PC-9 (cell line): ENCODE measurements around the gene PBX2. TPM values are rescaled to one million over a fixed set of nuclear protein-coding genes. Genes with fewer than 3 reads are reported as not detected.
"Not testable (repeated sequence)": the region's sequence is repeated elsewhere in the genome, so short reads cannot be mapped to it uniquely, and the experiment has no call there.

Experiments used
- BruUV-seq: library from RNA; stranded (reverse); fragments of 400-500 nt; replicated peaks from 2 replicates; lab custom pipeline; 2021; lab: Mats Ljungman, UMichigan
- CTCF ChIA-PET: fragments of 300-600 bp; sonication (Branson Sonifier 250); formaldehyde crosslinking; loops from one replicate; lab custom pipeline; 2022; ENCODE audit warnings: antibody characterized with exemption; lab: Charles Lee
- POLR2A ChIA-PET: fragments of 300-600 bp; sonication (Branson Sonifier 250); formaldehyde crosslinking; loops from one replicate; lab custom pipeline; 2022; ENCODE audit warnings: antibody characterized with exemption; ENCODE audit not compliant: unreplicated experiment; lab: Charles Lee
- DNase-seq, 2 experiments: peaks; one replicate each; pipeline versions ENCODE4 v3.0.0 to v3.0.0-alpha.2; 2015 to 2022; ENCODE audit warnings: mixed read lengths in 1 of 2
- H2AFZ ChIP-seq: fragments of 200-600 bp; sonication (generic); 2 replicates; pipeline ENCODE4 v1.8.1; 2017; ENCODE audit warnings: antibody characterized with exemption
- H3F3A ChIP-seq: fragments of 200-600 bp; sonication (generic); 2 replicates; pipeline ENCODE4 v1.8.1; 2017; ENCODE audit warnings: antibody characterized with exemption, mild to moderate bottlenecking, low read depth; ENCODE audit not compliant: insufficient read depth
- H3K27ac ChIP-seq: fragments of 200-600 bp; sonication (generic); 2 replicates; pipeline ENCODE4 v1.6.1; 2016; ENCODE audit warnings: mixed run types
- H3K27me3 ChIP-seq: fragments of 200-600 bp; sonication (generic); 2 replicates; pipeline ENCODE4 v1.6.1; 2016; ENCODE audit warnings: low read depth, mixed run types; ENCODE audit not compliant: insufficient read depth
- H3K36me3 ChIP-seq: fragments of 200-600 bp; sonication (generic); 2 replicates; pipeline ENCODE4 v1.6.1; 2016; ENCODE audit warnings: low read depth, mixed run types
- H3K4me1 ChIP-seq: fragments of 200-600 bp; sonication (generic); replicated peaks from 2 replicates; pipeline ENCODE4 v1.6.1; 2016; ENCODE audit warnings: mixed run types; ENCODE audit not compliant: insufficient read depth
- H3K4me2 ChIP-seq: fragments of 200-600 bp; sonication (generic); 2 replicates; pipeline ENCODE4 v1.6.1; 2017; ENCODE audit warnings: mixed run types
- H3K4me3 ChIP-seq: fragments of 200-600 bp; sonication (generic); 2 replicates; pipeline ENCODE4 v1.6.1; 2016; ENCODE audit warnings: mixed run types
- H3K79me2 ChIP-seq: fragments of 200-600 bp; sonication (generic); 2 replicates; pipeline ENCODE4 v1.6.1; 2017; ENCODE audit warnings: low read depth, mixed run types
- H3K9me2 ChIP-seq: fragments of 200-600 bp; sonication (generic); 2 replicates; pipeline ENCODE4 v1.8.1; 2017; ENCODE audit warnings: mild to moderate bottlenecking; ENCODE audit not compliant: insufficient read depth
- H3K9me3 ChIP-seq: fragments of 200-600 bp; sonication (generic); 2 replicates; pipeline ENCODE4 v1.8.1; 2016; ENCODE audit warnings: low read depth; ENCODE audit not compliant: insufficient read depth
- H4K20me1 ChIP-seq: fragments of 200-600 bp; sonication (generic); 2 replicates; pipeline ENCODE4 v1.8.1; 2017; ENCODE audit not compliant: insufficient read depth
- EZH2 ChIP-seq: fragments of 200-600 bp; sonication (generic); IDR thresholded peaks from 2 replicates; pipeline ENCODE4 v1.8.0; 2017; ENCODE audit warnings: antibody characterized with exemption, low read depth
- intact Hi-C: fragments of 100-400 bp; cut with micrococcal nuclease; formaldehyde crosslinking; loops from one replicate; pipeline ENCODE4 v1.10.0; 2022; ENCODE audit not compliant: unreplicated experiment
- total RNA-seq: library from RNA; stranded (reverse); gene quantifications from 2 replicates; pipeline ENCODE4 v1.2.3, GENCODE V29; 2021
- TF ChIP-seq, protein P1 (sequence below): fragments of 200-600 bp; sonication (generic); conservative IDR thresholded peaks from 2 replicates; pipeline ENCODE4 v1.6.1; 2017; ENCODE audit warnings: mixed run types, antibody characterized with exemption, mild to moderate bottlenecking, moderate library complexity

PBX2 gene
- total RNA-seq, 1 experiment from 2014 or later = 89.3 TPM

DNA sequence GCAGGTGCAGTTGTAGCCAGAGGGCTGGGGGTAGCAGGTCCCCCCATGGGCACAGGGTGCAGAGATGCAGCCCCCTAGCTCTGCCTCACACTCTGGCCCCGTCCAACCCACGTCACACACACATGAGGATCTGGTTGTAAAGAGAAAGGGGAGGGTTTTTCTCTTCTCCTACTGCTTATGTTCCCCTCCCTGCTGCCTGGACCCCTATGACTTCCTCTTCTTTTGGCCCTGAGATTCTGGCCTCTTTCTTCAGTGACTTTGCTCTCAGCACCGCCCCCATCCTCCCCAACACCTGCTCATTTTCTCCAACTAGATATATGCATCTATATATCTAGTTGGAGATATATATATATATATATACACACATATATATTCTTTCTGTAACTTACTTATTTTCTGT, 24.1 kb upstream of the PBX2 start:
- H3F3A ChIP-seq = no peaks in the 10 kb centered on the region
- no peak for DNase-seq
- no TSS peak for BruUV-seq
- H3K4me1 ChIP-seq = no peaks in the 10 kb centered on the region
- no peak overlapping the region for H3K4me2 ChIP-seq
- no peak overlapping the region for H3K4me3 ChIP-seq
- no peaks in the 10 kb centered on the region for H3K9me2 ChIP-seq
- H2AFZ ChIP-seq = no peak overlapping the region
- H3K27me3 ChIP-seq = peaks cover 52% of the 10 kb centered on the region
- H3K79me2 ChIP-seq = no peaks in the 10 kb centered on the region
- CTCF ChIA-PET = no interaction called here
- POLR2A ChIA-PET = no interaction called here
- no peak for TF ChIP-seq EZH2
- no peaks in the 10 kb centered on the region for H4K20me1 ChIP-seq
- intact Hi-C loops = no loop called here
- no peak overlapping the region for H3K27ac ChIP-seq
- no peaks in the 10 kb centered on the region for H3K36me3 ChIP-seq
- no peaks in the 10 kb centered on the region for H3K9me3 ChIP-seq

DNA sequence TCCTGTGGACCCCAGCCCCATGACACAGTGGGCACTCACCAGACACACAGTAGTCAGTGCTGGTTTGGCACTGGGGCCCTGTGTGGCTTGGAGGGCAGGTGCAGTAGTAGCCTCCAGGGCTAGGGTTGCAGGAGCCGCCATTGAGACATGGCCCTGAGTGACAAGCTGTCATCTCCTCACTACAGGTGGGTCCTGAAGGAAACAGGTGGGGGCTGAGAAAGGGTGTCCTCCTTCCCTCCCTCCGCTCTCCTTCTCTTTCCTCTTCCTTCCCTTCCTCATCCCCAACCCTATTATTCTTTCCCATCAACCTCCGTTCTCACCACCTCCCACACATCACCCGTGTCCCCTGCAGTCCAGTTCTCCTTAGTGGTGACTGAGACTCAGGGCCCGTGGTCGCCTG, 23.6 kb upstream of the PBX2 start:
- Histone ChIP-seq H3F3A (no peaks in the 10 kb centered on the region), H3K9me3 (no peaks in the 10 kb centered on the region), H3K36me3 (no peaks in the 10 kb centered on the region), H2AFZ (no peak overlapping the region), H3K4me2 (no peak overlapping the region), H3K9me2 (no peaks in the 10 kb centered on the region), H3K27me3 (peaks cover 52% of the 10 kb centered on the region), H3K79me2 (no peaks in the 10 kb centered on the region), H3K27ac (no peak overlapping the region), H3K4me1 (no peaks in the 10 kb centered on the region), H4K20me1 (no peaks in the 10 kb centered on the region), H3K4me3 (no peak overlapping the region)
- ChIA-PET POLR2A (no interaction called here), CTCF (no interaction called here)
- TF ChIP-seq, protein P1, sequence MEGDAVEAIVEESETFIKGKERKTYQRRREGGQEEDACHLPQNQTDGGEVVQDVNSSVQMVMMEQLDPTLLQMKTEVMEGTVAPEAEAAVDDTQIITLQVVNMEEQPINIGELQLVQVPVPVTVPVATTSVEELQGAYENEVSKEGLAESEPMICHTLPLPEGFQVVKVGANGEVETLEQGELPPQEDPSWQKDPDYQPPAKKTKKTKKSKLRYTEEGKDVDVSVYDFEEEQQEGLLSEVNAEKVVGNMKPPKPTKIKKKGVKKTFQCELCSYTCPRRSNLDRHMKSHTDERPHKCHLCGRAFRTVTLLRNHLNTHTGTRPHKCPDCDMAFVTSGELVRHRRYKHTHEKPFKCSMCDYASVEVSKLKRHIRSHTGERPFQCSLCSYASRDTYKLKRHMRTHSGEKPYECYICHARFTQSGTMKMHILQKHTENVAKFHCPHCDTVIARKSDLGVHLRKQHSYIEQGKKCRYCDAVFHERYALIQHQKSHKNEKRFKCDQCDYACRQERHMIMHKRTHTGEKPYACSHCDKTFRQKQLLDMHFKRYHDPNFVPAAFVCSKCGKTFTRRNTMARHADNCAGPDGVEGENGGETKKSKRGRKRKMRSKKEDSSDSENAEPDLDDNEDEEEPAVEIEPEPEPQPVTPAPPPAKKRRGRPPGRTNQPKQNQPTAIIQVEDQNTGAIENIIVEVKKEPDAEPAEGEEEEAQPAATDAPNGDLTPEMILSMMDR = no peak
- no peak for TF ChIP-seq EZH2
- no TSS peak for BruUV-seq
- no peak for DNase-seq
- intact Hi-C loops = no loop called here

DNA sequence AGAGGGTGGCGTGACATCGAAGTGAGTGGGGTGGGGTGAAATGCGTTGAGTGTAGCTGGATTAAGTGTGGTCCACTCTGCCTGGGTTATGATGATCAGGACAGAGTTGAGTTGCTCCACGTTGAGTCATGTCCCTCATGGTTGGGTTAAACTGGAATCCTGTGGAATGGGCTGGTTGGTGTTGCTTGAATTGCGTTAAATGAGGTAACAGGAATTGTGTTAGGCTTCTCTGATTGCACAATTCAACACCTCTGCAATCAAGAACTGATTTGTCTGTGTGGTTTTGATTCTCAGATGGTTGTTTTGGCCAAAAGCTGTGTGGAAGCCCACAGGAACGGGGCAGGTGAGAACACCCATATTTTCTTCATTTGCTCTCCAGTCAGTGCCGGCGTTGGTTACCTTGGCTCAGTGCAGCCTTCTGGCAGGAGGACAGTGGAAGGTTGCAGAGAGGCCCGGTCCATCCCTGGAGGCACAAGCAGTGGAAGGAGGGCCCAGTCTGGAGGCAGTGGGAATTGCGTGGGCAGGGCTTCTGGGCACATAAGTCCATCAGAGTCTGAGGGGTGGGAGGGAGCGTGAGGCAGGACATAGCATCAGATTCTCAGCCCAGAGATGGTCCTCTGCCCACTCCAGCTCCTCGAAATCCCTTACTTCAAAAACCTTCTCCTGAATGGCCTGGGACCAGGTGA, 22.2 kb upstream of the PBX2 start:
- POLR2A ChIA-PET = no interaction called here
- CTCF ChIA-PET = no interaction called here

DNA sequence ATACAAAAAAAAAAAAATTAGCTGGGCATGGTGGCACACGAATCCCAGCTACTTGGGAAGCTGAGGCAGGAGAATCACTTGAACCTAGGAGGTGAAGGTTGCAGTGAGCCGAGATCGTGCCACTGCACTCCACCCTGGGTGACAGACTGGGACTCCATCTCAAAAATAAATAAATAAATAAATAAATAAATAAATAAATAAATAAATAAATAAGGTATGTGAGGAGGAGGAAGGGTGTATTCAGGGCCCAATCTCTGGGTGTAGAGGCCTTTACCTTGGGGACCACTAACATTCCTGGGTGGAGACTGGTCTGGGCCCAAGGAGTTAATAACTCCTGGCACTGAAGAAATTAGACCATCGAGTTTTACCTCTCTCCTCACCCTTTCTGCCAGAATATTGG, 21.4 kb upstream of the PBX2 start:
- intact Hi-C loops, H3K4me3 ChIP-seq, DNase-seq, H2AFZ ChIP-seq, H3K79me2 ChIP-seq, H3K4me1 ChIP-seq, H3F3A ChIP-seq, H3K27ac ChIP-seq, CTCF ChIA-PET, H3K36me3 ChIP-seq, H4K20me1 ChIP-seq, H3K9me2 ChIP-seq, H3K4me2 ChIP-seq, BruUV-seq, H3K9me3 ChIP-seq: not testable (repeated sequence)
- H3K27me3 ChIP-seq = peaks cover 41% of the 10 kb centered on the region
- POLR2A ChIA-PET = interaction anchor here (0.7 kb wide), 1 partner anchor 190 kb away, joined by 4 read pairs; no protein-coding TSS in a partner anchor

More for the DNA sequence above, 22.2 kb upstream of the PBX2 start:
- intact Hi-C loops = no loop called here
- Histone ChIP-seq H3K79me2 (no peaks in the 10 kb centered on the region), H3K4me1 (no peaks in the 10 kb centered on the region), H3K27ac (no peak overlapping the region), H3K4me3 (no peak overlapping the region), H4K20me1 (no peaks in the 10 kb centered on the region), H3F3A (no peaks in the 10 kb centered on the region), H3K36me3 (no peaks in the 10 kb centered on the region), H3K27me3 (peaks cover 49% of the 10 kb centered on the region), H3K9me2 (no peaks in the 10 kb centered on the region), H3K9me3 (no peaks in the 10 kb centered on the region), H2AFZ (no peak overlapping the region), H3K4me2 (no peak overlapping the region)
- TF ChIP-seq, protein P1 = no peak
- no peak for TF ChIP-seq EZH2
- no peak for DNase-seq
- no TSS peak for BruUV-seq
